Left ventricle myocardium superior (tissue), 1 donor: Measurements from ENCODE around the gene SLC8A1. TPM values are rescaled to one million over a fixed set of nuclear protein-coding genes. Genes with fewer than 3 reads are reported as not detected.

Experiments used
- ATAC-seq: fragments of 200-7000 bp; cut with Tn5 transposase; one replicate; pipeline ENCODE4 v1.9.1; 2020; ENCODE audit warnings: mild to moderate bottlenecking, moderate library complexity
- DNase-seq: peaks from one replicate; pipeline ENCODE4 v3.0.0-alpha.2; 2020
- intact Hi-C: fragments of 100-400 bp; cut with micrococcal nuclease; formaldehyde crosslinking; loops from one replicate; pipeline ENCODE4 v1.11.0; 2022
- total RNA-seq: library from RNA; stranded (reverse); fragmentation: NEBNext Ultra II Directional; extraction: Animal tissue kit (Norgen Biotek cat#: 25700); gene quantifications from one replicate; pipeline ENCODE4 v1.2.1, GENCODE V29; 2021
- donor health status: DM: no; HTN: yes; CAD: no; lungs with severe emphysema.

Gene SLC8A1
- total RNA-seq, 1 donor from 2014 or later: 1,122 TPM

GRCh38 chr2:40230186-40230585 lies 221.7 kb downstream of the SLC8A1 start:
- ATAC-seq: no peak
- intact Hi-C loops: no loop called here
- DNase-seq: no peak

- peak; percentile 35 for DNase-seq
- ATAC-seq: peak; percentile 17
- intact Hi-C loops: no loop called here
Measured at GRCh38 chr2:40228310-40228709, 223.6 kb downstream of the SLC8A1 start.

DNA sequence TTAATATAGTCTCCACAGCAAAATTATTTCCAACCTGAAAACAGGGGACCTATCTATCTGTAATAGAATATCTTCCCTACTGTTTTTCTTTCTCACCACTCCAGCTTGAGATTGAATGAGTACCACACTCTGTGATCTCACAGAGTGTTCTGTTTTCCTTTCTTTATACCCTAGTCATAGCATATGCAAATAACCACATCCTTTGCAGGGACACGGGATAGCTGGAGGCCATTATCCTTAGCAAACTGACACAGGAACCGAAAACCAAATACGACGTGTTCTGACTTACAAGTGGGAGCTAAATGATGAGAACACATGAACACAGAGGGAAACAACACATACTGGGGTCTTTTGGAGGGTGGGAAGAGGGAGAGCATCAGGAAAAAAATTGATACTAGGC lies 224.7 kb downstream of the SLC8A1 start:
- no peak for DNase-seq
- intact Hi-C loops: no loop called here
- ATAC-seq: no peak

- intact Hi-C loops: no loop called here
- DNase-seq (no peak), ATAC-seq (peak; percentile 25)
Measured at GRCh38 chr2:40226637-40227036, 225.3 kb downstream of the SLC8A1 start.

- DNase-seq (no peak), ATAC-seq (peak; percentile 78)
- intact Hi-C loops: no loop called here
Measured at GRCh38 chr2:40225670-40226210, 226.2 kb downstream of the SLC8A1 start.

DNA sequence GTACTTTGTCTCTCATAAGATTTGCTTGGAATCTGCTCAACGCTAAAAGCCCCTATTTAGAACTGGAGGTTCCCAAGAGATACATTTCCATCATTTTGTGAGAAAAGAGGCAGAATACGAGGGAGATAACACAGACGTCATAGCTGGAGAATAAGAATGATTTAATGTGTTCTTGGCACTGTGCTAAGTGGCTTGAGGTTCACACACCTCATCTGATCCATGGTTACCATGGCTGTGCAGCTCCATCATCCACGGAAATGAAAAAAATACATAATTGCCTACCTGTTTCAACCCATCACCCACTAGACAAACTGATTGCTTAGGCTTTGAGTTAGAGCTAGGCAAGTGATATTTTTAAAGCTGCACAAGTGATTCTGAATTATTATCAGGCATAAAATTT lies 227.6 kb downstream of the SLC8A1 start:
- ATAC-seq (no peak), DNase-seq (no peak)
- intact Hi-C loops: no loop called here

DNA sequence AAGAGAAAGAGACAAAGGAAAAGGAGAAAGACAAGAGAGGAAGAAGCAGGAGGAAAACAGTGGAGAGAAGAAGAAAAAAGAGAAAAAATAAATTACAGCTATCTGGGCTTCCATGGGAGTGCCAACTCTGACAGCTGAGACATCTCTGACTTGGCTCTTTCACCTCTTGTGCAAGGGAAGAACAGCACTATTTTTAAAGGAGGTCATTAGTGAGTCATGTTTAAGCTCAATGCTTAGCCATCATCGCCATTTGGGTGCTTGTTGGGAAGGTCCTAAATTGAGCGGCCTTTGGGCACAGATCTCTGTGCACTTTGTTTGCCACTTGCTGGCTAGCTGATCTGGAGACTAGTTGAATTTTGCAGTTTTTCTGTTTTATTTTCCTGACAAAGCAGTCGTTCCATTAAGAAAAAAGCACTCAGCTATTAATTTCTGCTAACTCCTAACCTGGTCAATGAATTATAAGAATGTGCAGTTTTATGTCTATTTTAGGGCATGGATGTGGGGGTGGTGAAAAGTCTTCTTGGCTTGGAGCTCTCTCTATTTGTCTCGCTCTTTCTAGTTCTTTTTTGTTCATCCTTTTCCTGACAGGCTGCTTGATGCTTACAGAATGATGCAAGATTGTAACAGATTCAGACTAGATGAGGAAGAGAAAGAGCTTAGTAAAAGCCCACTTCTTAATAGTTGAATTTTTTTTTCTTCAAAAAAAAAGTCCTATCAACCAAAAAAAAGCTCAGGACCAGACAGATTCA lies 231.5 kb downstream of the SLC8A1 start:
- intact Hi-C loops: no loop called here
- ATAC-seq (peak; percentile 93), DNase-seq (peak; percentile 27)

- DNase-seq: no peak
- intact Hi-C loops: no loop called here
Measured at GRCh38 chr2:40219141-40219540, 232.7 kb downstream of the SLC8A1 start.

GRCh38 chr2:40218679-40219078 lies 233.2 kb downstream of the SLC8A1 start:
- ATAC-seq: peak; percentile 58
- peak; percentile 85 for DNase-seq
- intact Hi-C loops: no loop called here

More at GRCh38 chr2:40219141-40219540, 232.7 kb downstream of the SLC8A1 start:
- ATAC-seq: peak; percentile 59

- peak; percentile 19 for ATAC-seq
- no peak for DNase-seq
- intact Hi-C loops: no loop called here
Measured at GRCh38 chr2:40213619-40214018, 238.3 kb downstream of the SLC8A1 start.

- peak; percentile 62 for ATAC-seq
- no peak for DNase-seq
- intact Hi-C loops: no loop called here
Measured at GRCh38 chr2:40213071-40213470, 238.8 kb downstream of the SLC8A1 start.

DNA sequence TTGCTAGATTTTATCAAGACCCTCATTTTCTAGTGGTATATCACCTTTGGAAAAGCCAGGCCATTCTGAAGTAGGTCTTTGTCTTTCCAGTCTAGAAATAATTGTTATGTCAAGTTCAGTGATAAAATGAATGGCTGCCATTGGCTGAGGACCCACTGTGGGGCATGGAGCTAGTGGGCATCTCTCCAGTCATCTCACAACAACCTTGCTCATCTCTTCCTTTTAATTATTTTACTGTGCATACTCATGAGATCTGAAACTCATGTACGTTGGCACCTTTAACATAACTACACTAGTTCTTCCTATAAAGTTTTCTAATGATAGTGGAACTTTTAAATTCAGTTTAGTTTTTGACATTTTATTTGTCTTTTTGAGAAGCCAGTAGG lies 240.9 kb downstream of the SLC8A1 start:
- ATAC-seq (no peak), DNase-seq (no peak)
- intact Hi-C loops: no loop called here

DNA sequence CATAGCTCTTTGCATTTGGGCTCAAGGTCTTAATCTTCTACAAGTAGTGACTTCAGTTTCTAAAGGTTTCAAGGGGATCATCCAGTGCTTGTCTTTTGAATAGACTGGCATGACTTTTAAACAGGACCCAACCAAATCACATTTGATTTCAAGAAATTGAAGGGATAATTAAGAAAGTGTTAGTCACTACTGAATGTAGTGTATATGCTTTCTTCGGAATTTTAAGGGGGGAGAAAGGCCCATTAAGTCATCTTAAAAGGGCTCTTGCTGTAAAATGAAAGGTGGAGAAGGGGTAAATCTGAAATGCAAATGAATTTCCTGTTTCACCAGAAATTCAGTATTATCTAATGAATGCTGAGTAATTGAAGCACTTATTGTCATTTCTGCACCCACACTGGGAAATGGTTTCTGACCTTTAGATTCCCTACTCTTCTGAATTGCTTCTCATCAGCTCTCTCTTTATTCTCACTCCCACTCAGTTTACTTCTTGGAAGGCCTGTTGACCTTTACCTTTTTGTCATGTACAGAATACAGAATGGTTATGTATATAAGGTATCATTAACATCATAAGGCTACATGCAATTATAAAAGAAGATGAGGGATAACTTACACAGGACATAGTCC lies 241.4 kb downstream of the SLC8A1 start:
- intact Hi-C loops: no loop called here
- no peak for ATAC-seq
- no peak for DNase-seq

DNA sequence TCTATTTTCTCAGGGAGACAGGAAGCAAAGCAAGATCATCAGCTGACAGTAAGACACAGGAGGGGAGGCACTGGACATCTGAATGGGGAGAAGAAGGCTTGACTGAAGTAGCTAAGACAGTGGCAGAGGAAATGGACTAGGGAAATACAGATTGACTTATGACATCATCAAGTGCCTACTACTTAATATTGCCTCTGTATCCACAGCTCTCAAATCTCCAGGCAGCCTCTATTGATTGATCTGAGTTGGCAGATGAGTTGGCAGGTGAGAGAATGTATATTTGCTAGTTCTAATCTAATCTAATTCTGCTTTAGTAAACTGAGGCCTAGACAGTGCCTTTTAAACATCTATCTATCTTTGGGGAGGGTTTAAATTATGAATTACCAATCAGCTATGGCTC lies 242.1 kb downstream of the SLC8A1 start:
- ATAC-seq: no peak
- intact Hi-C loops: no loop called here
- no peak for DNase-seq

- ATAC-seq (no peak), DNase-seq (no peak)
- intact Hi-C loops: no loop called here
Measured at GRCh38 chr2:40208463-40208862, 243.4 kb downstream of the SLC8A1 start.

DNA sequence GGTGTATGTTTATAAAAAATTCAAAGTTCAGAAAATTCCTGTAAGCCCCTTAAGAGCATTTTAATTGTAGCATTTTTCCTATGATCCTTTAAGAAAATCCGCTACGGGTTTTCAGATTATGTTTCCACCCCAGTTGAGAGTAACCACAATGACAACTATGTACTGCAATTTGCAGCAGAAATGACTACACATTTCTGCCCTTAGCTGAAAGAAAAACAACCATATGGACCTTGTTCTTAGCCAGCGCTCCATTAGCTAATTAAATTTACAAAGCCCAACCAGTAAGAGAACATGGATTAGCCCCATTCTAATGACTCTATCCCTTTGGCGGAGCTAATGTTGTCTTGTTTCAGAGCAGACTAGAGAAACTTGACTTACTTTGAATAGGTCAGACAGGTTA lies 247.6 kb downstream of the SLC8A1 start:
- DNase-seq (no peak), ATAC-seq (no peak)
- intact Hi-C loops: no loop called here

GRCh38 chr2:40202798-40203400 lies 249.0 kb downstream of the SLC8A1 start:
- ATAC-seq: peak; percentile 34
- intact Hi-C loops: no loop called here
- DNase-seq: no peak

DNA sequence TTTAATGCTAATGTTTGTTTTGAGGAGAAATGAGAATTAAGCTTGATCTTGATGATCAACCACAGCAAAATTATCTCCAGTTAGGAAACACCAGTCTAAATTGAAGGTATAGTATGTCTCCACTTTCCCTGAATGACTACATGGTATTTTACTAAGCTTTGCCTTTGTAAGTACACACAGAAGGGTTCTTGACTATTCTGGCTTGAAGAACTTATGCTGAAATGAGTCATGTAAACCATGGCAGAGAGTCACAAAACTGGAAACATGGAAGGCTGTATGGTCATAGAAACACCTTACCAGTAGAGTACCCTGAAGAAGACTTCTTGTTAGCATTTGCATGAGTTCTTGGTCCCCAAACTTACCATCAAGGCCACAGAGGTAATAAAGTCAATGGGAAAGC lies 250.5 kb downstream of the SLC8A1 start:
- DNase-seq (no peak), ATAC-seq (no peak)
- intact Hi-C loops: no loop called here

DNA sequence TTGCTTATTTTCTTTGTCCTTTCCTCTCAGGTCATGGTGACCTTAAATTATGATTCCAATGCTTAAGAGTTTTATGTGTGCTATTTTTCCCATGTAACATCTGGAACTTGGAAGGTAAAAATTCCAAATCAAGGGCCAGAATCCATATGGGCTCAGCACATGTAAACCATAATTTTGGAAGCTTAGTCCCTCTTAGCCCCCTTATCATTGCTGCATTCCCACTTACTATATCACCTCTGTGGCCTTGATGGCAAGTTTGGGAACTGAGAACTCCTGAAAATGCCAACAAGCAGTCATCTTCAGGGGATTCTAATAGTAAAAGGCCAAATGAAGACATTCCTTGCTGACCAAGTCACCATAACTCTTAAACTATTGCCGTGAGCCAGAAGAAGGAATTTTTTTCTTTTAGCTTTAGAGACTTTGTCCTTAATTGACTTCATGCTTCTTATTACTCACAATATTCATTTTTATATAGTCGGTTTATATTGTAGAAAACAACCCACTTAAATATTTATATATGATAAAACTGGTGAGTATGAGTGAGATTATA lies 251.4 kb downstream of the SLC8A1 start:
- ATAC-seq: no peak
- DNase-seq: no peak
- intact Hi-C loops: no loop called here

DNA sequence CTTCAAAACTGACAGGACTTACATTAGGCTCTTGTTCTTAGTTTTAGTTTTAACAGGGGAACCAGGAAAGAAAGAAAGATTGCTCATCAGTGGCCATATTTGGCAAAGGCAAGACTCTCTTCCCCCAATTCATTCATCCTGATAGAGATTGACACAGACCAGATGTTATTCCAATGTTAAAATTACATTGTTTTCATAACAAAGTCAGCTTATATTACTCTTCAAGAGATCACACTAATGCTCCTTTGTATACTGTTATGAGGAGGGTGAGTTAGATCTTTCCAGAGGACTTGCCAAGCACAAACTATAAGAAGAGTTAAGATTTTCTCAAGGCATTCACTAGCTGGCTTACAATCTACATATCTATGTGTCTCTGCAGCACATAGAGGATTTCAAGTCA lies 252.1 kb downstream of the SLC8A1 start:
- DNase-seq: no peak
- intact Hi-C loops: no loop called here
- no peak for ATAC-seq
